Natural killer cell treated with Interleukin-12 subunit alpha and Interleukin-12 subunit beta and Interleukin-15 and Interleukin-18, amount 100 ng/mL, for 72 hours (primary cell): ENCODE results near the gene TNIP1. TPM values are rescaled to one million over a fixed set of nuclear protein-coding genes. Genes with fewer than 3 reads are reported as not detected.

Source experiments
- ATAC-seq, 2 donors: fragments of 150-1000 bp; cut with Tn5 transposase in 1 of 2; sonication (Bioruptor Pico), chemical (Tn5 transposase) in 1 of 2; 2 replicates each; pipeline ENCODE4 v1.10.0; 2021
- DNase-seq: peaks from one replicate; pipeline ENCODE4 v3.0.0; 2022; ENCODE audit warnings: low spot score
- H3K27ac Mint-ChIP-seq, 2 donors: 1 replicate in 1 of 2; 2 replicates in 1 of 2; pipeline ENCODE4 v1.8.0; 2022; ENCODE audit warnings: mixed read lengths in 2 of 2, mild to moderate bottlenecking in 1 of 2, moderate library complexity in 1 of 2
- H3K27me3 Mint-ChIP-seq, 2 donors: 1 replicate in 1 of 2; 2 replicates in 1 of 2; pipeline ENCODE4 v1.8.0; 2022; ENCODE audit warnings: mixed read lengths in 2 of 2
- H3K36me3 Mint-ChIP-seq: one replicate; pipeline ENCODE4 v1.8.0; 2022; ENCODE audit warnings: mixed read lengths
- H3K4me1 Mint-ChIP-seq, 2 donors: 1 replicate in 1 of 2; 2 replicates in 1 of 2; pipeline ENCODE4 v1.8.0; 2022; ENCODE audit warnings: low read depth in 2 of 2, mixed read lengths in 2 of 2, mild to moderate bottlenecking in 1 of 2
- H3K4me3 Mint-ChIP-seq: one replicate; pipeline ENCODE4 v1.8.0; 2022; ENCODE audit warnings: mixed read lengths
- H3K9me3 Mint-ChIP-seq: 2 replicates; pipeline ENCODE4 v1.8.0; 2022; ENCODE audit warnings: mixed read lengths
- total RNA-seq, 2 donors: library from RNA; stranded (reverse); gene quantifications; one replicate each; pipeline ENCODE4 v1.2.3, GENCODE V29; 2022

The TNIP1 gene
- total RNA-seq, 2 donors from 2014 or later: 154 to 260 TPM

DNA sequence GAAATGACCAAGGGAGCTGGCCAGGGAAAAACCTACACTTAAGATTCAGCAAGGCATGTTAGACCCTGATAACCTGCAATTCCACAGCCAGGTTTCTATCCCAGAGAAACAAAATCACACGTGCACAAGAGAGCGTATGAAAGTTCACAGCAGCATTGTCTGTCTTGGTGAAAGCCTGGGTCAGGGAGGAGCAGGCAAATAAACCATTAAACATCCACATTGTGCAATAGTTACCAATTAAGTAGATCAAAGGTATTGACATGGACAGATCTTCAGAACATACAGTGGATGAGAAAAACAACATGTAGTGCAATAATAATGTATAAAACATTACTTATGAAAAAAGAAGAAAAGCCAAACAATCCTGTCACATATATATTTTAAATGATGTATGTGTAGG, 76.3 kb downstream of the TNIP1 start:
- H3K9me3 Mint-ChIP-seq: no peaks in the 10 kb centered on the region
- no peak overlapping the region for H3K27ac Mint-ChIP-seq
- ATAC-seq (no peak), DNase-seq (no peak)
- no peaks in the 10 kb centered on the region for H3K36me3 Mint-ChIP-seq
- H3K4me3 Mint-ChIP-seq: no peak overlapping the region
- H3K4me1 Mint-ChIP-seq: no peaks in the 10 kb centered on the region
- H3K27me3 Mint-ChIP-seq: peaks cover 3 to 11% of the 10 kb centered on the region in 2 donors

DNA sequence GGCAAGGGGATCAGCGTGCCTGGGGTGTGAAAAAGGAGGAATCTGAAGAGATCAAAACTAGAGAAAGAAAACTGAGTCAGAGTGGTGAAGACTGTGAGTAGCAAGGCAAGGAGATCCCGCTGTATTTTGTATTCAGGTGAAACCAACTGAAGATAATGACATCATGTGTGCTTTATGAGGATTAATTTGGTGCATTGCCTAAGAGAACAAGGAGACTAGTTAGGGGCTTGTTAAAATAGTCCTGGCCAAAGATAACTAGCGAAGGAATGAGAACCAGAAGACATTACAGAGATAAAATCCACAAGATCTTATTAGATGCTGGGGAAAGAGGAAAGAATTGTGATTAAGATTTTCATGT, 77.4 kb downstream of the TNIP1 start:
- ATAC-seq (no peak), DNase-seq (no peak)
- H3K27ac Mint-ChIP-seq: no peak overlapping the region
- H3K36me3 Mint-ChIP-seq: no peaks in the 10 kb centered on the region
- no peak overlapping the region for H3K4me3 Mint-ChIP-seq
- no peaks in the 10 kb centered on the region for H3K4me1 Mint-ChIP-seq
- H3K27me3 Mint-ChIP-seq: peaks cover 8 to 11% of the 10 kb centered on the region in 2 donors
- H3K9me3 Mint-ChIP-seq: no peaks in the 10 kb centered on the region

DNA sequence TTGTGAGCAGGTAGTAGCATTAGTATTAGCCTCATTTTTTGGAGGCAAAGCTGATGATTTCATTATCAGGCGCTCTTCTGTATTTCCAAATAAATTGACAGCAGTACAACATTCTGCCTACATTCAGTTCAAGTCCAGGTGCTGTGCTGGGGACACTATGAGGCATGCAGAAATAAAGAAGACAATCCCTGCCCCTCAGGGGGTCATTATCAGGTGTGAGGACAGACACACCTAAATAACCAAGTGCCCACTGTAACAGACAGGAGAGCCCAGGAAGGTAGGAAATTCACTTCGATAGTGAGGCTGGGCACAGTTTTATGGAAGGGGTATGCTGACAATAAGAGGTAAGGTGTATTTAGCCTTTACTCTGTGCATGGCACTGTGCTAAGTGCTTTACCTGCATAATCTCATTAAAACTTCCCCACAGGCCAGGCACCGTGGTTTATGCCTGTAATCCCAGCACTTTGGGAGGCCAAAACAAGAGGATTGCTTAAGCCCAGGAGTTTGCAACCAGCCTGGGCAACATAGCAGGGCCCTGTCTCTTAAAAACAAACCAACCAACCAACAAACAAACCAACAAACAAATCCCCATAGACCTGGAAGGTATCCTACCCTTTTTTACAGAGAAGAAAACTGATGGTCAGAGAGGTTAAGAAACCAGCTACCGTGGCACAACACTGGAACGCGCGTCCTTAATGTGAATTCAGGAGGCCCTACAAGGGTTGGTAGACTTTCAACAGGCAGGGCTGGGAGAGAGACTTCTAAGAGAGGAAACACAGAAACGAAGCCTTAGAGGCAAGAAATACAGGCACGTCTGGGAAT, 77.9 kb downstream of the TNIP1 start:
- H3K27ac Mint-ChIP-seq: no peak overlapping the region

DNA sequence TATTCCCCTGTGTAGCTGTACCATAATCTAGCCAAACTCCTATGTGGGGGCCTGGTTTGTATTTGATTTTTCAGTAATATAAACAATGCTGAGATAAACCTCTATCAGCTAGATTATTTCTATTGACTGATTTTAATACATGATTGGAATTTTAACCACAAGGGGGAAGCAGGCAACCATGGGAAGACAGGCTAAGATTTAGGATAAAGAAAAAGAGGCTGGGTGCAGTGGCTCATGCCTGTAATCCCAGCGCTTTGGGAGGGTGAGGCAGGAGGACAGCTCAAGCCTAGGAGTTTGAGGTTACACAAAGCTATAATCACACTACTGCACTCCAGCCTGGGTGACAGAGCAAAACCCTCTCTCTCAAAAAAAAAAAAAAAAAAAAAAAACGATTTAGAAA, 78.6 kb downstream of the TNIP1 start:
- H3K27ac Mint-ChIP-seq: no peak overlapping the region

More for the DNA sequence above, 77.9 kb downstream of the TNIP1 start:
- no peak for ATAC-seq
- peaks cover 8 to 11% of the 10 kb centered on the region in 2 donors for H3K27me3 Mint-ChIP-seq
- DNase-seq: no peak
- H3K36me3 Mint-ChIP-seq: no peaks in the 10 kb centered on the region
- H3K9me3 Mint-ChIP-seq: no peaks in the 10 kb centered on the region
- no peaks in the 10 kb centered on the region for H3K4me1 Mint-ChIP-seq
- no peak overlapping the region for H3K4me3 Mint-ChIP-seq

DNA sequence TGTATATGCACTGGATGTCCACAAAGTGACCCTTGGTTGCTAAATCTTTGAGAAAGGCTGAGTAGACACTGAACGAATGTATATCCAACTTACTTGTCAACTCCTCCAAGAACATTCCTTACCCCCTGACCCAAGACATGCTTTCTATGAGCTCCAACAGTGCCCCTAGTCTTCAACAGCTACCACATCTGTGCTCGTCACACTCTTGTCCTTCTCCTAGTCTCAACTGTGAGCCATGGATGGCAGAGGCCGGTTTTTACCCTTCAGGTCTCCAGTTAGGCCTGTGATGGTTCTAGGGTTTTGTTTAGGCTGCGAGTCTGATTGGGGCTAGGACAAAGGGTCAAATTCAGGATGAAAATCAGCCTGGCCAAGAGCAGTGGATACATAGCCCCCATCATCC, 79.4 kb downstream of the TNIP1 start:
- Mint-ChIP-seq H3K27ac (no peak overlapping the region), H3K27me3 (peaks cover 11 to 14% of the 10 kb centered on the region in 2 donors), H3K36me3 (no peaks in the 10 kb centered on the region), H3K4me3 (no peak overlapping the region), H3K4me1 (no peaks in the 10 kb centered on the region), H3K9me3 (no peaks in the 10 kb centered on the region)
- ATAC-seq (no peak), DNase-seq (no peak)

More for the DNA sequence above, 78.6 kb downstream of the TNIP1 start:
- DNase-seq: no peak
- Mint-ChIP-seq H3K36me3 (no peaks in the 10 kb centered on the region), H3K4me1 (no peaks in the 10 kb centered on the region), H3K27me3 (peaks cover 11 to 13% of the 10 kb centered on the region in 2 donors), H3K9me3 (no peaks in the 10 kb centered on the region), H3K4me3 (no peak overlapping the region)
- no peak for ATAC-seq

DNA sequence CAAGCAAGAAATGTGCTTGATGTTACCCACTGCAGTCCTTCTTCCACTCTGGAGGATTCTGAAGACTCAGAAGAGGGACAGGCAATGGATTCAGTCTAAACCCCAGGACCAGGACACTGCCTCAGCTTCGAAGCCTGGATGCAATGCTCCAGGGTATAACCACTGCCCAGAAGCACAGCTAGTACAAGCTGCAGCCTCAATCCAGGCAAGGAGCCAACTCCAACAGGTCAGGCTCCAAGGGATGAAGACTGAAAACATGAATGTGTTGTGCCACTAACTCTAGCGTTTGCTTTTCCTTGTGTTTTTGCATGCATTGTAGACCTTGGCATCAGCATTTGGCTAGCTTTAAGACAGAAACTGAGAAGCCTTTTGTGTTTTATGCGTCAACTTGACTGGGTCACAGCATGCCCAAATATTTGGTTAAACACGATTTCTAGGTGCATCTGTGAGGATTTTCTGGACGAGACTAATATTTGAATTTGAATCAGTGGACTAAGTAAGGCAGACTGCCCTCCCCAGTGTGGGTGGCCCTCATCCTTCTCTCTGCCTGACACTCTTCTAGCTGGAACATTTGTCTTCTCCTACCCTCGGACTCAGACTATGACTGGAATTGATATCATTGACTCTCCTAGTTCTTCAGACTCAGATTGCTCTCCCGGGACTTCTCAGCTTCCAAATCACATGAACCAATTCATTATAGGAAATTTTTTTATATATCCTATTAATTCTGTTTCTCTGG, 81.0 kb downstream of the TNIP1 start:
- no peaks in the 10 kb centered on the region for H3K9me3 Mint-ChIP-seq
- no peak overlapping the region for H3K4me3 Mint-ChIP-seq
- H3K36me3 Mint-ChIP-seq: no peaks in the 10 kb centered on the region
- H3K27ac Mint-ChIP-seq: no peak overlapping the region
- DNase-seq (no peak), ATAC-seq (peak in 1 of 2 donors; percentile 52)
- H3K4me1 Mint-ChIP-seq: no peaks in the 10 kb centered on the region
- peaks cover 11 to 14% of the 10 kb centered on the region in 2 donors for H3K27me3 Mint-ChIP-seq

DNA sequence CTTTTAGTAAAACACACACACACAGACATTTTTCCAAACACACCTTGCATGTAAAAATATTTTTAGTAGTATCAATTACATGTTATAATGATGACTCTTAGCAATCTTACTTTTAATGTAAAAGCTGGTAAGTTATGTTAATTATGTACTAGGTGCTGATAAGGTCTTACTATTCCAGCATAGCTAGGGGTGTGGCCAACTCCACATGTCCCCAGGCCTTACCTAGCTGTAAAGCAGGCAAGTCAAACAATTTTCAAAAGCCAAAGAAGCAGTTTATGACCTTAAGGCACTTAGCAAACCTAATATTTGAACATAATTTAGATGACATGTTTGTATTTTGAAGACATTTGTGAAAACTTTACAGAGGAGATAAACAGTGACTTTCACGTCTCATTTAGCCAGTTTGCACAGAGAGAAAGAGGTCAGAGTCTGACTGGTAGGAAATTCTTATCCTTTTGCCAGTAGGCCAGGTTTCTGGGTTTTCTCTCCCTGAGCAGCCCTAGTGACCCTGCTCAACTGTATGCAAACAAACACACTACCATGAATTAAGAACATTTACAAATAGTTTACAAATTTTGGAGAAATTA, 86.9 kb downstream of the TNIP1 start:
- DNase-seq (no peak), ATAC-seq (no peak)
- Mint-ChIP-seq H3K36me3 (peaks cover 4% of the 10 kb centered on the region), H3K9me3 (no peaks in the 10 kb centered on the region), H3K4me3 (no peak overlapping the region), H3K4me1 (no peaks in the 10 kb centered on the region), H3K27ac (no peak overlapping the region), H3K27me3 (peaks cover 9 to 14% of the 10 kb centered on the region in 2 donors)

DNA sequence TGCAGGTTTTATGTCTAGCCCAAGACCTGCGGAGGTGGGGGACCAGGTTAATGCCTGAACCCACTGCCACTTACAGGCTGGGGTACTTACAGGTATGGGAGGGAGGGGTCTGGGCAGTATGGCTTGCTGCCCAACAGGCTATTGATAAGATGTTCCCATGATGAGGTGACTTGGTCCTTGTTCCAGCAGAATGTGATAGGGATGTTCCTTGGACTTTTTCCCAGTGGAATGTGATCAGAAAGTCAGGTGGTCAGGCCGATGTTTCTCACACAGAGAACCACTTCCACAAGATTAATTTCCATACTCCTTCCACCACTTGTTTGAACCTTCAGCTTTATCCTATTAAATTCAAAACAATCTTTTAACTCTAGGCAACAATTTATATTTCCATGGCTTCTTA, 87.4 kb downstream of the TNIP1 start:
- H3K36me3 Mint-ChIP-seq: peaks cover 4% of the 10 kb centered on the region
- peaks cover 6 to 14% of the 10 kb centered on the region in 2 donors for H3K27me3 Mint-ChIP-seq
- ATAC-seq: no peak
- H3K27ac Mint-ChIP-seq: no peak overlapping the region
- H3K4me3 Mint-ChIP-seq: no peak overlapping the region
- no peak for DNase-seq
- H3K4me1 Mint-ChIP-seq: no peaks in the 10 kb centered on the region
- H3K9me3 Mint-ChIP-seq: no peaks in the 10 kb centered on the region

DNA sequence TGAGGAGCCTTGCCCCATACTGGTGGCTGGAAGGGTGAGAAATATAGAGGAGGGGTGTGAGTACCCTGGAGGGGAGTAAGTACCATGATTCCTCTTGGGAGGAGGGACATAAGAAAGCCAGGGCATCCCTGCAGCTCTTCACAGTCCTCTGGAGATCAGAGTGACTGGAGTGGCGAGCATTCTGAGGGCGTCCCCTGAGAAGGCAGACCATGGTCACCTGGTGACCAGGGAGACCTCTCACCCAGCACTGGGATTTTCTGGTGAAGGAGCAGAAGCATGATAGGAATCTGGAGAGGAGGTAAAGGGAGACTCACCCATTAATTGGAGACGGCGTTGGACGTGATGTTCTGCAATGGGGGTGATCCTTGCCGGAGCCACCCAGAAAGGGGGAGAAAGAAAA, 88.1 kb downstream of the TNIP1 start:
- H3K4me1 Mint-ChIP-seq: no peaks in the 10 kb centered on the region
- ATAC-seq: no peak

DNA sequence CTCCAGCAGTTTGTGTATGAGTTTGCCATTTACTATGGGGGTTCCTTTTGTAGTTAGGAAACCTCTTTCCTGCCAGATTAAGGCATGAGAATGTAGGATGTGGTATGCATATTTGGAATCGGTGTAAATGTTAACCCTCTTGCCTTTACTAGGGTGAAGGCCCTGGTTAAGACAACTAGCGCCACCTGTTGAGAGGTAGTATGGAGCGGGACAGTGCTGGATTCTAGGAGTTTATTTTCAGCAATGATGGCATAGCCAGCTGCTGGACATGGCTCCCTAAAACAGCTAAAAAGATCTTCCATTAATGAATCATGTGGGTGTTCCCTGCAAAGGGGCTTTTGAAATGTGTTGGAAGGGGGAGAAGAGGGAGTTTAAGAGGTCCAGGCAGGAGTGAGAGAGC, 91.1 kb downstream of the TNIP1 start:
- H3K4me3 Mint-ChIP-seq: no peak overlapping the region

More for the DNA sequence above, 88.1 kb downstream of the TNIP1 start:
- H3K9me3 Mint-ChIP-seq: no peaks in the 10 kb centered on the region
- H3K27me3 Mint-ChIP-seq: peaks cover 5 to 14% of the 10 kb centered on the region in 2 donors
- DNase-seq: no peak
- H3K4me3 Mint-ChIP-seq: no peak overlapping the region
- H3K36me3 Mint-ChIP-seq: peaks cover 4% of the 10 kb centered on the region
- H3K27ac Mint-ChIP-seq: no peak overlapping the region

DNA sequence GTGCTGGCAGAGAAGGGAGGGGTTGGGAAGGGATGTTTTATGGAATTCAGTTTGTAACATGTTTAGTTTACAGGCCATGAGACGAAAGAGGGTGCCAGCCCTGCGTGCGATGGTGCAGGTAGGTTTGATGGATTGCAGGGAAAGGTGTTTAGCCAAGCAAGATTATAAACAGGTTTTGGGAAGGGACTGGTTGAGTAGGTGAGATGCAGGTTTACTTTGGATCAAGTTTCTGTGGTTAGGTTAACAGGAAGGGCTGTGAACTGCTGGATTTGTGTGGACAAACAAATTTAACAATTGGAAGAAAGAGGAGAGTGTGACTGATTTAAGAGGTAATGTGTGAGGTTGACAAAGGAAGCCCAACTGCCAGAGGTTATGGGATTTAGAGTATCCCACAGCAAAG, 93.1 kb downstream of the TNIP1 start:
- Mint-ChIP-seq H3K36me3 (no peaks in the 10 kb centered on the region), H3K27ac (no peak overlapping the region)
- ATAC-seq: no peak

More for the DNA sequence above, 91.1 kb downstream of the TNIP1 start:
- Mint-ChIP-seq H3K9me3 (no peaks in the 10 kb centered on the region), H3K27me3 (peaks cover 2 to 14% of the 10 kb centered on the region in 2 donors), H3K4me1 (no peaks in the 10 kb centered on the region), H3K36me3 (peaks cover 4% of the 10 kb centered on the region), H3K27ac (no peak overlapping the region)
- DNase-seq (no peak), ATAC-seq (no peak)

More for the DNA sequence above, 93.1 kb downstream of the TNIP1 start:
- Mint-ChIP-seq H3K4me1 (no peaks in the 10 kb centered on the region), H3K27me3 (peaks cover 5 to 18% of the 10 kb centered on the region in 2 donors), H3K9me3 (no peaks in the 10 kb centered on the region), H3K4me3 (no peak overlapping the region)
- no peak for DNase-seq
